NOMO-1 (cell line): ENCODE data around the gene TNRC18.
"Not testable (repeated sequence)": the region's sequence is repeated elsewhere in the genome, so short reads cannot be mapped to it uniquely, and the experiment has no call there.

Experiments
- DNase-seq, 2 experiments: peaks; one replicate each; lab custom pipeline; 2025; ENCODE audit not compliant: unreplicated experiment in 2 of 2; lab: John Stamatoyannopoulos, UW

The TNRC18 gene

GRCh38 chr7:5380350-5381070 is 43.1 kb downstream of the TNRC18 start:
- DNase-seq: no peak

DNA sequence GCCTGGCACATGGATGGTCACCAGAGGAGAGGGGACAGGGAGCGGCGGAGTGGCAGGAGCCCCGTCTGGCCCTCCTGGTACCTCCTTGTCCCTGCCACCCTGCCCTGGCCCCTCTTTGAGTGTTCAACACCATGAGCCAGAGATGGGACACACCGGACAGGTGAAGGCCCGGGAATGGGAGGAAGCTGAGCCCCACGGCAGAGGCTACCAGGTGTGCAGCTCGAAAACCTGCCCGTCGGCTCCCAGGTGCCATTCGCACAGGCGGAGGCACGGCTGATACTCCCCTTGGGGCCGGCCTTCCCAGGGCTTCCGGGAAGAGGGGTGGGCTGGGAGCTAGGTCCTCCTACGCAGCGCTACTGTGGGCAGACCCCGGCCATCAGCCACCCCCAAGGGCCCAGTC is 44.1 kb downstream of the TNRC18 start:
- no peak for DNase-seq

DNA sequence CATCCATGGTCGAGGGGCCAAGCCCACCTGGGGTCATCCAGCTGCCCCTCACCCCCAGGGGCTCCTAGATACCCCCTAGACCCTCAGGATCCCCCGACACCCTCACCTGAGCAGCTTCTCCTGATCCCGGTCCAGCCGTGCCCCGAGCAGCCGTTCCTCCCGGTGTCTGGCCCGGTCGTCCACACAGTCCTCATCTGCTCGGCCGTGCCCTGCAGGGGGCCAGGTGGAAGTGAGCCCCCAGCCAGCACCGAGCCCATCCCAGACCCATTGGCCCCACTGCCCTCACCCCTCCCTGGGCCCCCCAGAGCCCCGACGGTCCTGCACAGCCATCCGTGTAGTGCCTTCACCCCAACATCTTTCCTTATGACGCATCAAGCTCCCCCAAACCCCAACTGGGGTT is 45.8 kb downstream of the TNRC18 start:
- no peak for DNase-seq

DNA sequence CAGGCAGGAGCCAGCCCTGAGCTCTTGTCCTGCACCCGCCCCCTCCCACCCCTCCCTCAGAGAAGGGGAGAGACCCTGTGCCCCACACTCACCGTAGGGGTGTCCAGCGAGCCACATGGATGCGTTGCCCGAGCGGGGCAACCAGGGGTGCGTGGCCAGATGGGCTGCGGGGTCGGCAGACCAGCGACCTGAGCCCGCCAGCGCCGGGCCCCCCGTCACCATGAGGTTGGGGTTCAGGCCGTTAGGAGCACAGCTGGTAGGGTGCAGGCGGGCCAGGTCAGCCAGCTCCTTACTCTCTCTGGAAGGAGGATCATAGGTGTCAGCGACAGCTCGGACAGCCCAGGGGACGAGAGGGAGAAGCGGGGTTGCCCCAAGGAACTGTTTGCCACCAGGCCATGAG is 46.4 kb downstream of the TNRC18 start:
- no peak for DNase-seq

DNA sequence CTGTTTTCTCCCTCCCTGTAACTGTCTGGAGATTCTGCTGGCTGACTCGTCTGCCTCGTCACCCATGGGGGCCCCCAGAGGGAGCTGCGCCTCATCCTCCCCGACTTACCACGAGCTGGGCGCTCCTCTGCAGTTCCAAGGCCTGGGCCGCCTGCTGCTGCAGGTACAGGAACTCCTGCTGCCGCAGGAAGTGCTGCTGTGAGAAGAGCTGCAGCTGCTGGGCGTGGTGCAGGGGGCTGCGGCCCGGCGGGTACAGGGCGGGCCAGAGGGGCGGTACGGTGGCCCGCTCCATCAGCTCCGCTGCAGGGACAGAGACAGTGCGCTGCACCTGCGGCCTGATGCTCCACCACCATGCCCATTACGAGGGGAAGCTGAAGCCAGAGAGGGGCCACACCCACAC is 47.7 kb downstream of the TNRC18 start:
- no peak for DNase-seq

- DNase-seq: no peak
Observed at GRCh38 chr7:5374464-5374863, 49.2 kb downstream of the TNRC18 start.

- no peak for DNase-seq
Observed at GRCh38 chr7:5373300-5373699, 50.3 kb downstream of the TNRC18 start.

- no peak for DNase-seq
Observed at GRCh38 chr7:5370454-5371353, 52.9 kb downstream of the TNRC18 start.

- no peak for DNase-seq
Observed at GRCh38 chr7:5367661-5368060, 56.0 kb downstream of the TNRC18 start.

DNA sequence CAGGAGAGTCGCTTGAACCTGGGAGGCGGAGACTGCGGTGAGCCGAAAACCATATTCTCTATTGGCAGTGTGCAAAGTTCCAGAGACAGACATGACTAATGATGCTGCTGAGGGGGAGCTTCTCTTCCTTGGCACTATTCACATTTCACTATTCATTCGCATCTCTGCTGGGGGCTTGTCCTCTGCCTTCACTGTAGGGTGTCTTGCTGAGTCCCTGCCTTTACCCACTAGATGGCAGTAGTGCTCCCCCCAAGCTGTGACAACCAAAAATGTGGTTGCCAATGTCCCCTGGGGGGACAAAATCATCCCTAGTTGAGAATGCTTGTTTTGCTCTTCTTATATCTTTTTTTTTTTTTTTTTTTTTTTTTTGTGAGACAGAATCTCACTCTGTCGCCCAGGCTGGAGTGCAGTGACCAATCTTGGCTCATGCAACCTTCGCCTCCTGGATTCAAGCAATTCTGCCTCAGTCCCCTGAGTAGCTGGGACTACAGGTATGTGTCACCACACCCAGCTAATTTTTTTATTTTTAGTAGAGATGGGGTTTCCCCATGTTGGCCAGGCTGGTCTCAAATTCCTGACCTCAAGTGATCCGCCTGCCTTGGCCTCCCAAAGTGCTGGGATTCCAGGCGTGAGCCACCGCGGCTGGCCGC is 57.5 kb downstream of the TNRC18 start:
- DNase-seq: peak; percentile 44 to 65

- no peak for DNase-seq
Observed at GRCh38 chr7:5363729-5364128, 59.9 kb downstream of the TNRC18 start.

DNA sequence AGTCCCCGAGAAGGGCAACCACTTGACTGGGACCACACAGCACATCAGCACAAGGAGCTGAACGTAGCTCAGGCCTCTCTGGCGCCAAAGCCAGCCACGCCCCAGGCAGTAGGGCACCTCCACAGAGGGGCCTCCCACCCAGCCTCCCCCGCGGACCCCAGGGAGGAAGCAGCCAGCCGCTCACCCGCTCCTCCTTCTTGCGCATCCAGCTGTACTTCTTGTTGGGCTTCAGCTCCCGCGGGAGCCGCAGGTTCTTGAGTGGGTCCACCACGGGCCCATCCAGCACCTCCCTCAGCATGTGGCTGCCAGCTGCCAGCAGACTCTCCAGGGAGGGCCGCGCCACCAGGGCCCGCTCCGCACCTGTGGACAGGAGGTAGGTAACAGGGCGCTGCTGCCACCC is 61.2 kb downstream of the TNRC18 start:
- DNase-seq: no peak

DNA sequence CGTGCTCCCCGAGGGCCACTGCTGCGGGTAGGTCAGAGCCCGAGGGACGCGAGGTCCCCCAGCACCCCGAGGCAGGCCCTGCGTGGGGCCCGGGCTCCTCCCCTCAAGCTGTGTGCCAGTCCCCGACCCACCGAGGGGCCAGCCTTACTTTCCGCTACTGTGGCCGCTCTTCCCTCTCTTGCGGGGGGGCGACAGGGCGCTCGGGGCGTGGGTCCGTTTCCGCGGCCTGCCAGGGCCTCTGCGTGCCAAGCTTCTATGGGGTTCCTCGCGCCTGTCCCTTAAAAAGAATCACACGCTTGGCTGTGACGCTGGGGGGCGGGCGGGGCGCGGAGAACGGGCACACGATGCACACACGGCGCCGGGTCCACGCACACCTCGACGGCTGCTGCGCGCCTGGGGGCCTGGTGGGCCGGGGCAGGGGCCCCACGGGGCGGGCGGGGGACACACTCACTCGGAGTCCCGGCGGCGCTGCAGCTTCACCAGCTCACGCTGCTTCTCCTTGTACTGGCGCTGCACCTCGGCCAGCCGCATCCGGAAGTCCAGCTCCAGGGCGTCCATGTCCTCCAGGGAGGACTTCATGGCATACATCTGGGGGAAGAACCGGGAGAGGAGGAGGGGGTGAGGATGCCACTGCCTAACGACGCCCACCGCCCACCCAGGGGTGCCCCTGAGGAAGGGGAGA is 62.0 kb downstream of the TNRC18 start:
- no peak for DNase-seq

DNA sequence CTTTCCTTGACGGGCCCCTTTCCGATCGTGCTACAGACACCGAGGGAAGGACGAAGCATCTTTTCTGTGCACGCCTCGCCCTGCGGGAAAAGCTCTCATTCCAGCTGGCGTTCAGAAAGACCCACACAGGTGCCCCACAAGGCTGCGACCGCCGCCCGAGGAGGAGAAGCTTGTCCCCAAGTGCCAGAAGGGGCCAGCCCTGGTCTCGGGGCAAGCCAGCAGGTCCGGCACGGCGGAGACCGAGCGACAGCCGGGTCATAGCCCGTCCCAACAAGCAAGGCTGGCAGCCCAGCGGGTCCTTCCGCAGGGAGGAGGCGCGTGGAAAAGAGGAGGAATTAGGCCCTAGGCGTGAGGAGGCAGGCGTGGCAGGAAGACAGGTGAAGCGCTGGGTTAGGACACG is 62.7 kb downstream of the TNRC18 start:
- no peak for DNase-seq

- DNase-seq: no peak
Observed at GRCh38 chr7:5360451-5360850, 63.2 kb downstream of the TNRC18 start.

GRCh38 chr7:5360021-5360420 is 63.6 kb downstream of the TNRC18 start:
- DNase-seq: not testable (repeated sequence)

GRCh38 chr7:5359344-5359743 is 64.3 kb downstream of the TNRC18 start:
- DNase-seq: no peak

- DNase-seq: no peak
Observed at GRCh38 chr7:5357951-5358350, 65.7 kb downstream of the TNRC18 start.

- no peak for DNase-seq
Observed at GRCh38 chr7:5356751-5357119, 66.9 kb downstream of the TNRC18 start.

DNA sequence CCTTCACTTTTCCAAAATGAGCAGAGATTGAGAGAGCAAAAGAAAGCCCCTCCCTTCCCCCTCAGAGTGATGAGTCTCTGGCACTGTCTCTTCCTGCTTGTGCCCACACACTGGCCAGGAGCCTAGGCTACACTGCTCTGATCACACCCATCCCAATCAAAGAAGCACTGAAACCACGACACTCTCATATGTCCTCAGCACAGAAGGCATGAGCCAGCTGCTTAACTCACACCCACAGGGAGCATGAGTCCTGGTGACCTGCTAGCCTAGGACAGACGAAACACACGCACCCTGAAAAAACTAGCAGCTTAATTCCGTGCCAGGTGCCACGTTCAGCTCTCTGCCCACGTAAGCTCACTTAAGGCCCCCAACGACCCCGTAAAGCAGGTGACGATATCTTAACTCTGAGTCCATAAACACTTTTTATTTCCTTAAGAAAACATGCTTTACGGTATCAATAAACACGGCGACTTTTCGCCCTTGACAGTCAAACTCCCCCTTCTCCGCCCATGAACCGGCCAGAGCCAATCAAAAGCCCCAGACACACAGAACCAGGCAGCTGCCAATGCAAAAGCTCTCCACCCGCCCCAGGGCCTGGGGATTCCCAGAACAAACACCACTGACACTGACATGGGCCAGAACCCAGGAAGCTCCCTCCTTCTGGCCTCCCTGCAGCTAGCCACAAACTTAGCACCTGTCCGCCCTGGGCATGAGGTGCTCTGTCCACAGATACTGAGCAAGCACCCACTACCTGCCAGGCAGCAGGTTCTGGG is 69.0 kb downstream of the TNRC18 start:
- no peak for DNase-seq
